Gastrocnemius medialis (tissue), 4 donors: ENCODE results near the gene CNGA1. TPM values are rescaled to one million over a fixed set of nuclear protein-coding genes. Genes with fewer than 3 reads are reported as not detected.

Experiments
- ATAC-seq, 2 donors: fragments of 150-250 bp; one replicate each; pipeline ENCODE4 v1.9.1; 2016
- DNase-seq, 2 donors: peaks; one replicate each; pipeline ENCODE4 v3.0.0-alpha.2; 2019
- H3K27ac ChIP-seq, 4 donors: fragments of 200-600 bp; sonication (generic); 1 replicate in 1 of 4; 2 replicates in 3 of 4; pipeline ENCODE4 v1.5.1; 2016 to 2018; ENCODE audit warnings: mild to moderate bottlenecking in 2 of 4, moderate library complexity in 1 of 4
- H3K27me3 ChIP-seq, 3 donors: fragments of 200-600 bp; sonication (generic) in 2 of 3; 1 replicate in 1 of 3; 2 replicates in 2 of 3; pipeline versions ENCODE4 v1.5.1 to v1.6.0; 2016 to 2019; ENCODE audit warnings: mild to moderate bottlenecking in 1 of 3, moderate library complexity in 1 of 3
- H3K36me3 ChIP-seq, 2 donors: fragments of 200-600 bp; sonication (generic) in 1 of 2; one replicate each; pipeline ENCODE4 v1.5.1; 2017 to 2018
- H3K4me1 ChIP-seq, 2 donors: fragments of 200-600 bp; sonication (generic) in 1 of 2; one replicate each; pipeline ENCODE4 v1.5.1; 2016 to 2017; ENCODE audit warnings: mild to moderate bottlenecking in 2 of 2
- H3K4me3 ChIP-seq, 4 donors: fragments of 200-600 bp; sonication (generic) in 3 of 4; 1 replicate in 1 of 4; 2 replicates in 3 of 4; pipeline ENCODE4 v1.5.1; 2016 to 2019; ENCODE audit warnings: mild to moderate bottlenecking in 2 of 4
- H3K9me3 ChIP-seq, 3 donors: fragments of 200-600 bp; sonication (generic) in 2 of 3; 1 replicate in 1 of 3; 2 replicates in 2 of 3; pipeline ENCODE4 v1.5.1; 2016 to 2019
- POLR2A ChIP-seq, 2 donors: fragments of 450-650 bp; IDR thresholded peaks; one replicate each; pipeline ENCODE4 v1.6.1; 2017; ENCODE audit warnings: antibody characterized with exemption in 2 of 2, mild to moderate bottlenecking in 2 of 2, moderate library complexity in 2 of 2
- in situ Hi-C, 4 donors: fragments of 200-750 bp; cut with MboI; loops; one replicate each; pipeline versions ENCODE4 v1.15.0 to v1.8.0; 2017; ENCODE audit warnings: low sequenced_read_pairs in 4 of 4
- intact Hi-C: fragments of 100-400 bp; cut with DNase I; formaldehyde crosslinking; loops from one replicate; pipeline ENCODE4 v1.15.1; 2023; ENCODE audit warnings: low total_unique reads
- total RNA-seq, 4 donors: library from RNA; depleted of rRNA; stranded (reverse); fragments of >200 nt; gene quantifications; one replicate each; pipeline versions ENCODE4 v1.1.0 to v1.2.3, GENCODE V29; 2016
- TF ChIP-seq, protein P1 (sequence below), 5 experiments: fragments of 450-650 bp in 3 of 5; fragments of 200-600 bp in 2 of 5; sonication (generic) in 2 of 5; IDR thresholded peaks in 4 of 5; conservative IDR thresholded peaks in 1 of 5; 1 replicate in 4 of 5; 2 replicates in 1 of 5; pipeline ENCODE4 v1.5.1; 2016 to 2019; ENCODE audit warnings: antibody characterized with exemption in 5 of 5, mild to moderate bottlenecking in 3 of 5, moderate library complexity in 3 of 5

CNGA1 gene
- total RNA-seq, result under 1 TPM in 3 of 4 donors, not detected in 1; 0.15 to 0.53 (median 0.32) TPM

DNA sequence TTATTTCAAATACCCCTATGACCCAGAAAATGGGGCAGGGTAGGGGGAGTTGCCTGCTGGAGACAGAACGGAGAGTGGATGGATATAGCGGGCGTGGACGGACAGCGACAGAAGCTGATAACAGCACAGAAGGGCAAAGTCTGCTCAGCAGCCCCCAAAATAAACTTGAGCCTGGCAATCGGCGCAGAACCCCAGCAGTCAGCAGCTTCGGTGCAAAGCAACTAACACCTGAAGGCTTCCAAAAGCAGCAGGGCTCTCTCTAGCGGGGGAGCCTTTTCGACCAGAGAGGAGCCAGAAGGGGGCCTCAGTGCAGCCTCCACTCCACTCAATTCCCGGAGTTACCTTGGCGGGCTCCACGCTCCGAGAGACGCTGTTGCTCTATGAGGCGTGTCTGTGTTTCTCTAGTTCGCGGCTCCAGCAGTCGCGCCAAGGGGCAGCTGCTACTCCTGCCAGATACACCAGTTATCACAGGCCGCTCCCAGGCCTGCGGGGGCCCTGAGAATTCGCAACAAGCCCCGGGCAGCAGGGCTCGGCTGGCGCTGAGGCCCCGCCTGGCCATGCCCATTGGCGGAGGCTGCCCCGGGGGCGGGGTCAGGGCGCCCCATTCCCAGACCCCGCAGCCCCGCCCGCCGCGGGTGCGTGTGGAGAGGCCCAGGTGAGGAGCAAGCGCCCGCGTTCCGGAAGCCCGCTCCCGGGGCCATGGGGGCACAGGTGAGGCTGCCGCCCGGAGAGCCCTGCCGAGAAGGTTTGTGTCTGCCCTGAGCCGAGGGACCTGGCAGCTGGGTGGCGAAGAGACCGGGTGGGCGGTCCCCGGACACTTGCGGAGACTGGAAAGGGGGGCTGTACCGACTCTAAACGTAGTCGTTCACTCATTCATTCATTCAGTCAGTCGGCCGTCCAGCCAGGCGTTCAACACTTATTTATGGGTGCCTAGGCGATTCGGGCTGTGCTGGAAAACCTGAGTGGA, at the start of gene CNGA1, which contains the start of gene NIPAL1:
TSS of gene CNGA1 (minus strand) at position 541 of the 967 bp plus-strand sequence. CDS start 63,992 bp downstream, outside the sequence.
TSS of gene NIPAL1 (plus strand) at position 632 of the 967 bp plus-strand sequence. CDS start at position 700, 68 bp downstream.
- Histone ChIP-seq H3K36me3 (no peaks in the 10 kb centered on the region), H3K27ac (peak within 1 kb of the TSS; percentile 62 to 78 (median 74)), H3K9me3 (no peaks in the 10 kb centered on the region), H3K4me3 (peak within 1 kb of the TSS; percentile 72 to 81 (median 76)), H3K4me1 (peaks cover 0 to 4% of the 10 kb centered on the region in 2 donors), H3K27me3 (no peaks in the 10 kb centered on the region)
- intact Hi-C loops (loop anchor here (2.0 to 5.0 kb wide), 3 partner anchors 16 to 71 kb away; no protein-coding TSS in a partner anchor), in situ Hi-C loops (no loop called here)
- peak; percentile 89 to 93 for ATAC-seq
- TF ChIP-seq, protein P1, sequence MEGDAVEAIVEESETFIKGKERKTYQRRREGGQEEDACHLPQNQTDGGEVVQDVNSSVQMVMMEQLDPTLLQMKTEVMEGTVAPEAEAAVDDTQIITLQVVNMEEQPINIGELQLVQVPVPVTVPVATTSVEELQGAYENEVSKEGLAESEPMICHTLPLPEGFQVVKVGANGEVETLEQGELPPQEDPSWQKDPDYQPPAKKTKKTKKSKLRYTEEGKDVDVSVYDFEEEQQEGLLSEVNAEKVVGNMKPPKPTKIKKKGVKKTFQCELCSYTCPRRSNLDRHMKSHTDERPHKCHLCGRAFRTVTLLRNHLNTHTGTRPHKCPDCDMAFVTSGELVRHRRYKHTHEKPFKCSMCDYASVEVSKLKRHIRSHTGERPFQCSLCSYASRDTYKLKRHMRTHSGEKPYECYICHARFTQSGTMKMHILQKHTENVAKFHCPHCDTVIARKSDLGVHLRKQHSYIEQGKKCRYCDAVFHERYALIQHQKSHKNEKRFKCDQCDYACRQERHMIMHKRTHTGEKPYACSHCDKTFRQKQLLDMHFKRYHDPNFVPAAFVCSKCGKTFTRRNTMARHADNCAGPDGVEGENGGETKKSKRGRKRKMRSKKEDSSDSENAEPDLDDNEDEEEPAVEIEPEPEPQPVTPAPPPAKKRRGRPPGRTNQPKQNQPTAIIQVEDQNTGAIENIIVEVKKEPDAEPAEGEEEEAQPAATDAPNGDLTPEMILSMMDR (IDR thresholded peaks at IDR 0.05 in 4 of 5, conservative IDR thresholded peaks at IDR 0.05 in 1 of 5), result peak in 2 of 5 experiments; percentile 41 to 55
- TF ChIP-seq POLR2A (IDR thresholded peaks at IDR 0.05), result peak in 1 of 2 donors; percentile 23
- peak; percentile 45 to 68 for DNase-seq

DNA sequence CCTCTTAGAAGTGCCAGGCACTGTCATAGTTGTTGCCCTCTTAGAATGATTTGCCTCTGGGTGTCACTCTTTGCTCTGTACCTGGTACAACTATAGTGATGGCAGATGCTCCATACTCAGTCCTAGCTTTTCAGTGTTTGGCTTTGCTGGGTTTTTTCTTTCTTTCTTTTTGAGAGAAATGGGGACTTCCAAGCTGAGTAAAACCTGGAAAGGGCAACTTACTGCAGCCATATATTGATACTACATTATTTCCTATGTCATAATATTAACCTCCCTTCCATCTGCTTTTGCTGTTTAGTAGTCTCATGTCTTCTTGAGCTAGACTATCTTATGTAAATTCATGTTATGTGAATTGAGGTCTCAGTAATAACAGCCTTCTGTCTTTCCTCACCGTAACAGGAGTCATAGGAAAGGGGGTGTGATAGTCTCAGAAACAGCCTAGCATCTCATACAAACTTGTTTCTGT, 49.1 kb upstream of the CNGA1 start:
- H3K27me3 ChIP-seq, result no peaks in the 10 kb centered on the region
- TF ChIP-seq POLR2A (IDR thresholded peaks at IDR 0.05), result no peak
- TF ChIP-seq, protein P1 (IDR thresholded peaks at IDR 0.05 in 4 of 5, conservative IDR thresholded peaks at IDR 0.05 in 1 of 5), result no peak
- H3K9me3 ChIP-seq, result no peaks in the 10 kb centered on the region
- in situ Hi-C loops, result no loop called here
- H3K36me3 ChIP-seq, result no peaks in the 10 kb centered on the region
- no peak overlapping the region for H3K4me3 ChIP-seq
- no peaks in the 10 kb centered on the region for H3K4me1 ChIP-seq
- DNase-seq (no peak), ATAC-seq (no peak)
- intact Hi-C loops, result no loop called here
- H3K27ac ChIP-seq, result no peak overlapping the region

DNA sequence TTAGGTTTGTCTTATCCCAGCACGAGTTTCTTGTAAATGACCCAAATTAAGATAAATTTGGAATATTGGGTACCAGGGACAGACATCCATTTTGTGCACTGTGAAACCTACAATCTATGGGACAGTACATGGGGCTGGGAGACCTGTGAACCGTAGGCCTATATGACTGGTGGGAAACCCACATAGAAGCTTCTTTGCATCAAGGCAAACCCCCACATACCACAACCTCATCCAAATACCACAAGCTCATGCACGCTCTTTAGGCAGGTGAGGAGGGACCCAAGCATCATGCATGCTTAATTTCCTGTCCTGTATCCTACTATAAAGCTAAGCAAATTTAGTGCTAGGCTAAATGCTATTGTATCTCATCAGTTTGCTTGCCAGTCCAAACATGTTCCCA, 47.9 kb upstream of the CNGA1 start:
- H3K27me3 ChIP-seq, result no peaks in the 10 kb centered on the region
- intact Hi-C loops, result no loop called here
- ATAC-seq (no peak), DNase-seq (no peak)
- no peaks in the 10 kb centered on the region for H3K36me3 ChIP-seq
- H3K4me1 ChIP-seq, result no peaks in the 10 kb centered on the region
- in situ Hi-C loops, result no loop called here
- no peaks in the 10 kb centered on the region for H3K9me3 ChIP-seq
- H3K4me3 ChIP-seq, result no peak overlapping the region
- no peak overlapping the region for H3K27ac ChIP-seq
- TF ChIP-seq, protein P1 (IDR thresholded peaks at IDR 0.05 in 4 of 5, conservative IDR thresholded peaks at IDR 0.05 in 1 of 5), result no peak
- no peak for TF ChIP-seq POLR2A (IDR thresholded peaks at IDR 0.05)

DNA sequence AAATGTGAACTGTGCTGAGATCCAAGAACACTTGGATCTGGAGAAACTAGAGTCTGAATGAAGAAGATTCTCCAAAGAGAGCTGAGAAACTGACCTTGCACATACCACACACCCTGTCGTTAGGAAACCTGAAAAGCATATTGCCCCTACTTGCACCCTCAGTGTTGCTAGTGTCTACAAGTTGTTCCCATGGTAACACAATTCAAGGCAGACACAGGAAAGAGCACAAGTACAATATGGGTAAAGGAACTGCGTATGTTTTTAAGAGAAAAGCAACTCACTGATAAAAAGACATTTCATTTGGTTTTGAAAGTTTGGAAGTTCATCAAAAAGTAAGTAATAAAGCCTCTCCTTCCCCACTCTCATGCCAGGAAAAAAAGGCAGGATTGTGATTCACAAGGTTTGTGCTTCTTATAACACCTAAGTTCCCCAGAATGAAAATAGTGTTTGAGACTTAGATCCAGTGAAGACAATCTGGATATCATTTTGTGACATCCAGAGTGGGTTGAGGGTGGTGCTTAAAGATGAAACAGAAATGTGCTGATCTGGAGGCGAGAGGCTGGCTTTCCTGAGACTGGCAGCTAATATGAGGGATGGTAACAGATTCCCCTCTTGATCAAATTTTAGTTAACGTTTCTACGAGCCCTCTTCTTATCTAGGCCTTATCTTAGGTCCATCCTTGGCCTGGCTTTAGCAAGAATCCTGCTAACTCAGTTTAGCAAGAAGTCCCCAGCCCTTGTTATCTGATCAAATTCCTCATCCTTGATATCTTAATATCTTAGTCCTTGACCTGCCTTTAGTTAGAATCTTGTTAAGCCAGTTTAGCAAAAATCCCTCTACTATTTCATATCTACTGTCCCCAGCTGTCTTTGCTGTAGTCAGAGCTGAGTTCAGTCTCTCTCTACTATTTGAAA, 42.4 kb upstream of the CNGA1 start:
- Histone ChIP-seq H3K4me3 (no peak overlapping the region), H3K36me3 (no peaks in the 10 kb centered on the region), H3K27ac (no peak overlapping the region), H3K27me3 (no peaks in the 10 kb centered on the region), H3K4me1 (no peaks in the 10 kb centered on the region), H3K9me3 (no peaks in the 10 kb centered on the region)
- in situ Hi-C loops, result no loop called here
- ATAC-seq (no peak), DNase-seq (no peak)
- TF ChIP-seq, protein P1 (IDR thresholded peaks at IDR 0.05 in 4 of 5, conservative IDR thresholded peaks at IDR 0.05 in 1 of 5), result no peak
- no peak for TF ChIP-seq POLR2A (IDR thresholded peaks at IDR 0.05)
- intact Hi-C loops, result no loop called here
